NCI-H2081 (cell line): ENCODE data around the gene PITPNM1.

Experiments used
- DNase-seq, 2 experiments: peaks; one replicate each; lab custom pipeline; 2025; lab: John Stamatoyannopoulos, UW

Gene PITPNM1

DNA sequence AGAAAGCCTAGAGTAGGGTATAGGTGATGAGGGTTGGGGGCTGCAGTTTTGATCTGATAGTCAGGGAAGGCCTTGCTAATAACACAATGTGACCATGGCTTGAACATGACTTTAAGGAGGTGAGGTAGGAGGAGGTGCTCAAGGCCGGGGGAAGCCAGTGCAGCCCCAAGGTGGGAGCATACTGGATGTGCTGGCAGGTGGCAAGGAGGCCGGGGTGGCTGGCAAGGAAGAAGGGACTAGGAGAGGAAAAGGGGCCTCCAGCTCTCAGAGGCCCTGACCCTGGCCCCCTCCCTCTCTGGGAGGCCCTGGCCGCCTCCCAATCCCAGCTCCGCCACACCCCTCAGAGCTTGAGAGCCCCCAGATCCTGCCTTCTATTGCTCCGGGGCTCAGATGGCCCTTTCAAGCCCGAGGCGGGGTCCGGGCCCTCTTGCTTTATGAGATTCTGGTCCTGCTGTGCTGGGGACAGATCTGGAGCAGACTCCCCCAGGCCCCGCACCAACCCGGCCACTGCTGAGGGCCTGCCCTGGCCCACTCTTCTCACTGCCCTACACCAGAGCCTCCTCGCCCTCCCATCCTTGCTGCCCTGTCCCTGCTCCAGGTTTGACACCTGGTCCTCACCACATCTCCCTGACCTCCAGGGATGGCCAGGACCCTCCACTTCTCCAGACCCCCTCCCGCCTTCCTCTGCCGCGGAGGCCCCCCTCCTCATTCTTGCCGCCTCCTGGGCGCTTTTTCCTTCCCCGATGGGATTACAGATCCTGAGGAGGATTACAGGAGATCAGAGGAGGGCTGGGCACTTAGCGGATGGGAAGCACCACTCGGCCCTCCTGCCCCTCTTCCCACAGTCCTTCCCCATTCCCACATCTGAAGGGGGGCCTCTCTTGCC, 1.8 kb downstream of the PITPNM1 start:
- no peak for DNase-seq

DNA sequence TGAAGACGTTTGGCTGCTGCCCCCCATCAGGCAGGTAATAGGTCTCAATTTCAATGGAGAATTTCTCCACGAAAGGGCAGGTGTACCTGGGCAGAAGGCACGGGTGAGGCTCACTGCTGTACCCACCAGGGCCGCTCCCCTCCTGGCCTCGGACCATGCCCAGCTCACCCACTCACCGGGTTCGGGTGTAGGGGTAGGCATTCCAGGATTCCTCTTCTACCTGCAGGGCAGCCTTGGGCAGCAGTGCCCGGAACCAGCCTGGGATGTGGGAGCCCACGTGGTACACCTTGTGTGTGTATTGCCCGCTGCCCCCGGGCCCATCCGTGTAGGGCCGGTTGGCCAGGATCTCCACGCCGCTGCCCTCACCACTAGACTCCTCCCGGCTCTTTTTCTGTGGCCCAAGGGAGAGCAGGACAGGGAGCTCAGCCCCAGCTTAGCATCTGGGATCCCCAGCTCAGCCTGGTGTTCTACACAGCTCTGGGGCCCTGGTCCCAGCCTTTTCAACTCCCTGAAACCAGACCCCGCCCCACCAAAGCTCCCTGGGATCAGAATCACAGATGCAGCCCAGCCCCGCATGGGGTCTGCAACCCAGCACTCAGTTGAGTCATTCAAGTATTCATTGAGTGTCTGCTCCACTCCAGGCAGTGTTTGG, 2.7 kb downstream of the PITPNM1 start:
- DNase-seq = no peak

GRCh38 chr11:67501854-67502253, 3.3 kb downstream of the PITPNM1 start:
- DNase-seq = no peak

GRCh38 chr11:67500831-67501715, 4.1 kb downstream of the PITPNM1 start:
- no peak for DNase-seq

- DNase-seq = no peak
Observed at GRCh38 chr11:67500484-67500821, 4.7 kb downstream of the PITPNM1 start.

GRCh38 chr11:67499808-67500483, 5.2 kb downstream of the PITPNM1 start:
- DNase-seq = no peak

DNA sequence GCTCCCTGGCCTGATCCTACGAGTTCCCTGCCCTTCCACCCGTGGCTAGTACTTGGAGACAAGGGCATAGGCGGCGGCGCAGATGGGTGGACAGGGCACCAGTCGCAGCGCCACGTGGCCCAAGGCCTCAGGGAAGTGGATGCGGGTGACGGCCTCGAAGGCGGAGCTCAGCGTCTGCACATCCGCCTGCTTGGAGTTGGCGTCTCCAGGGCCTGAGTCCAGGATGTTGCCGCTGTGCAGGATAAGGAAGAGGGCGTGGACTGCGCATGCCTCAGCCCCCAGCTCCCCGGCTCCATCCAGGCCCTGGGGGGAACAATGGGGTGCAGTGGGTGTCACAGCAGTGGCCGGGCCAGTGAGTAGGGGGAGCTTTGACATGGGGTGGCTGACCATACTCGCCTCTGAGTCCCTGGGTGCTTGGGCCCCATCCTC, 6.6 kb downstream of the PITPNM1 start:
- no peak for DNase-seq

DNA sequence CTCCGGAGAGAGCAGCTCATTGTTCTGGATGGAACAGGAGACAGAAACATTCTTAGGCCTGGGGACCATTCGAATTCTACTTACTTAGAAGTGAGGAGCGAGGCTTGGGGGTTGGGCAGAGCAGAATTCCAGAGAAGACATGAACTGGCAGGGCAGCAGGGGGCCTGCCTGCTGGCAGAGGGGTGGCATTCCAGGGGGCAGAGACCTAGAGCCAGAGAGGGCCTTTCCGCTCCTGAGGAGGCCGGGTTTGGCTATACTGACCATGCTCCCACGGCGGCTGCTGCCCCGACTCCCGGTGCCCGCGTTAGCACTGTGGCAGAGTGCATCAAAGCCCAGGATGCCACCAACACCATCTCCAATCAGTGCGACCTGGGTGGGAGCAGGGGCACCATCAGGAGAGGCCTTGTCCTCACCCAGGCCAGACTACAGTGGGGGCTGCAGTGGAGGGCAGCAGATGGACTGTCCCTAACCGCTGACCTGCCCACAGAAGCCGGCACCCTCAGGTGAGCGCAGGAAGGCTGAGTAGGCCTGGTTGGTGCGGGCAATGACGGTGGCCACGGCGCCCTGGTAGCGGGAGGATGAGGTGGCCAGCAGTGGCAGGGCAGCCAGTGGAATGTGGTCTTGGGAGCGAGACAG, 7.4 kb downstream of the PITPNM1 start:
- DNase-seq = no peak

GRCh38 chr11:67496113-67496512, 9.1 kb downstream of the PITPNM1 start:
- no peak for DNase-seq

GRCh38 chr11:67495234-67496005, 9.7 kb downstream of the PITPNM1 start:
- DNase-seq = no peak

DNA sequence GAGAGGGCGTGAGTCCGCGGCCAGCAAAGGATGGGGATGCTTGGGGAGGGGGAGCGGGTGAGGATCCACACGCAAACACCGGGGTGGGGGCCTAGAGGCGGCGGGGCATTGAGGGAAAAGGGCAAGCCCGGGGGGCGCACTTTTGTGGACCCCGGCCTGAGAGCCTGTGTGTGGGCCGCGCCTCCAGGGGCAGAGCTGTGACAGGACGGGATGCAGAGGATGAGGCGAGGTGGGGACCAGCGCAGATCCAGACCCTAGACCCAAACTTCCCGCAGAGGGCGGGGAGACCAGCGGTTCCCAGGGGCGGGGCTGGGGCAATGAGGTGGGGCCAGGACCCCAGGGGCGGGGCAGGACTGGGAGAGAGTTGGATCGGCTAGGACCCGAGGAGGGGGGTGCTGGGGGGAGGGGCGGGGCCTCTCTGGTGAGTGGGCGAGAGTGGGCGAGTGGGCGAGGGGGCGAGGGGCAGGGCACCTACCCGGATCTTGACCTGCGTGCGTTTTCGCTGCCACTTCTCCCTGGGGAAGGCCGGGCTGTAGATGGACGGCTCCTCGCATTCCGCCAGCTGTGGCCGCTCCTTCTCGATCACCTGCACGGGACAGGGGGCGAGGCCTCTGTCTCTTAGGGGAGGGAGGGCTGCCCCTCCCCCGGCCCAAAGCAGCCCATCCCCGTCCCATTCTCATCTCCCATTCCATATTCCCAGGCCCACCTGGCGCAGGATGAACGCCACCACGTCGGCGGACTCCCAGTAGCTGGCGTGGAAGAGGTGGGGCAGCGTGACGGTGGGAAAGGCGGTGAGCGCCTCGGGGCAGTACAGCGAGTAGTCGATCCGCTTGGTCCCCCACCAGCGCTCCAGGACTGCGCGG, 10.6 kb downstream of the PITPNM1 start:
- no peak for DNase-seq

- no peak for DNase-seq
Observed at GRCh38 chr11:67493548-67494370, 11.4 kb downstream of the PITPNM1 start.

- DNase-seq = no peak
Observed at GRCh38 chr11:67492801-67493547, 12.2 kb downstream of the PITPNM1 start.

- no peak for DNase-seq
Observed at GRCh38 chr11:67492069-67492727, 13.0 kb downstream of the PITPNM1 start.

- no peak for DNase-seq
Observed at GRCh38 chr11:67491276-67492068, 13.7 kb downstream of the PITPNM1 start.

DNA sequence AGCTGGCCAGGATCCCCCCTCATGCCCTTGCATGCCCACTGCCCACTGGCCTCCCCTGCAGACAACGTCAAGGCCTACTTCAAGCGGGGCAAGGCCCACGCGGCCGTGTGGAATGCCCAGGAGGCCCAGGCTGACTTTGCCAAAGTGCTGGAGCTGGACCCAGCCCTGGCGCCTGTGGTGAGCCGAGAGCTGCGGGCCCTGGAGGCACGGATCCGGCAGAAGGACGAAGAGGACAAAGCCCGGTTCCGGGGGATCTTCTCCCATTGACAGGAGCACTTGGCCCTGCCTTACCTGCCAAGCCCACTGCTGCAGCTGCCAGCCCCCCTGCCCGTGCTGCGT, 14.5 kb downstream of the PITPNM1 start:
- no peak for DNase-seq
